Measurements from ENCODE around the gene CORO2B. TPM values are rescaled to one million over a fixed set of nuclear protein-coding genes. Genes with fewer than 3 reads are reported as not detected.

The CORO2B gene
- total and polyA plus RNA-seq, 5 donors from 2014 or later, result not detected

Other genes with a start within 250 kb of the CORO2B start
- gene ITGA11, start 146.8 kb upstream of the CORO2B start, total RNA-seq, result not detected
- gene ITGA11, start 146.8 kb upstream of the CORO2B start, polyA plus RNA-seq, result under 1 TPM in 2 of 4 donors, not detected in 2; 0.02 to 0.05 TPM
- 89.4 TPM for gene ANP32A, start 241.9 kb downstream of the CORO2B start, total RNA-seq
- gene ANP32A, start 241.9 kb downstream of the CORO2B start, polyA plus RNA-seq, result 100 to 1,000 TPM in 1 of 4 donors, 10 to 100 TPM in 3; 71.4 to 104 (median 88.0) TPM